HG03135 (cell line): ENCODE data around the gene RARA.

Source experiments
- ATAC-seq: cut with Tn5 transposase; IDR thresholded peaks from one replicate; pipeline ENCODE4 v1.9.1; 2021; ENCODE audit warnings: mild to moderate bottlenecking, moderate library complexity; ENCODE audit not compliant: unreplicated experiment

Gene RARA

DNA sequence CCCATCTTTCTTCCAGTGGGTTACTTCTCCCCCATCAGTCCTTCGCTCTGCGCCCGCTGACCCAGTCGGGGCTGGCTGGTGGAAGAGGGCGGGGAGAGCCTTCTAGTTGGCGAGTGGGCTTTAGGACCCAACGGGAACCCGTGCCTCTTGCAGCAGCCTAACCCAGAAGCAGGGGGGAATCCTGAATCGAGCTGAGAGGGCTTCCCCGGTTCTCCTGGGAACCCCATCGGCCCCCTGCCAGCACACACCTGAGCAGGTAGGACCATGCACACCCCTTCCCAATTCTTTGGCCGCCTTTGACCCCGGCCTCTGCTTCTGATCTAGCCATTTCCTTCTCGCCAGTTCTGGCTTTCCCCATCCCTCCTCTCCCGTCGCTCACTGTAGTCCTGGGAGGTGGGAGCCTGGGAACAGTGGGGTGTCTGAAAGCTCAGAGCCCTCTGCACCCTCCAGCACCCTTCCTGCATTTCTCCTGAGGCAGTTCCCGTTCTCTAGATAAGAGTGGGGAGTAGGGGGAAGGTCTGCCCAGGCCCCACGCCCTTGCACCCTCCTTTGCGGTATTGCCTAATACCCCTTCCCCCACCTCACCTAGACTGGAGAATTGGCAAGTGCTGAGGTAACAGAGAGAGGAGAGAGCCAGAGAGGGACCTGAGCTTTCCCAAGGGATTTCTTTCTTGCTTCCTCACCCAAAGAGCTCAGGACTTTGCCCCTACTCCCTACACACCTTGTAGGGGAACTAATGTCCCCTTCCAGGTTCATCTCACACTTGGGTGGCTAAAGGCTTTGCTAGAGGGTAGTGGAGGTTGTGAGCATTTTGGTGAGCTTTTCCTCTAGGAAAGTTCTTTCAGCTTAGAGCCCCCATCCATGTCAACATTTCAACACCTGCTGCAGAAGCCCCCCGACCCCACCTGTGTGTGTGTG lies at the start of gene RARA:
TSS of gene RARA (plus strand) at position 150 of the 918 bp plus-strand sequence. CDS start 22,039 bp downstream, outside the sequence.
- peak; percentile 47 for ATAC-seq

DNA sequence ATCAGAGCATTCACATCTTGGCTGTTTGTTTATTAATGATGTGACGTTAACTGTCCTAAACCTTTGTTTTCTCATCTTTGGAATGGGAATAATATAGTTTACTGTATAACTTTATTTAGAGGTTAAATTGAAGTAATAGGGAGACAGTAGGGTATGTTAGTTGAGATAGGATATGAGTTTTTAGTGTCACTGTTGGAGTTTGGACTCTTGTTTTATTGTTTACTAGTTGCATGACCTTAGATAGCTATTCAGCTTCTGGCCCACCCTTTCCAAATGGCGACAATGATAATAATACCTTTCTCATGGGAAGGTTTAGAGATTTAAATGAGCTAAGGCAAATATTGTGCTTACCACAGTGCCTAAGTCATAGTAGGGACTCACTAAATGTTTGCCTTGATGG lies 49.5 kb upstream of the RARA start:
- no peak for ATAC-seq

DNA sequence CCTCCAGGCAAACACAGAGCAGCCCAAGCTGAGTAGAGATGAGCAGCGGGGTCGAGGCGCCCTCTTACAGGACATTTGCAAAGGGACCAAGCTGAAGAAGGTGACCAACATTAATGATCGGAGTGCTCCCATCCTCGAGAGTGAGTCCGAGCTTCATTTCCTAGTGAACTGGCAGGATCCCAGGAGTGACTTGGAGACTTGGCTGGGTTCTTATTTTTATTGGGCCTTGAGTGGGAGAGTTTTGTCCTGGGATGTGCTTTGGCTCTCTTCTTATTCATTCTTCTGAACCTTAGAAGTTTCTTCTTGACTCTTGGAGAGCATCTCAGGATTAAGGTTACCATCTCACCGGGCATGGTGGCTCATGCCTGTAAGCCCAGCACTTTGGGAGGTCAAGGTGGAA lies 48.5 kb upstream of the RARA start:
- ATAC-seq: no peak

GRCh38 chr17:40264458-40265185 lies 44.4 kb upstream of the RARA start:
- no peak for ATAC-seq

GRCh38 chr17:40265337-40265736 lies 43.6 kb upstream of the RARA start:
- no peak for ATAC-seq

- ATAC-seq: no peak
Measured at GRCh38 chr17:40266882-40267281, 42.1 kb upstream of the RARA start.

- ATAC-seq: no peak
Measured at GRCh38 chr17:40268141-40268712, 40.8 kb upstream of the RARA start.

DNA sequence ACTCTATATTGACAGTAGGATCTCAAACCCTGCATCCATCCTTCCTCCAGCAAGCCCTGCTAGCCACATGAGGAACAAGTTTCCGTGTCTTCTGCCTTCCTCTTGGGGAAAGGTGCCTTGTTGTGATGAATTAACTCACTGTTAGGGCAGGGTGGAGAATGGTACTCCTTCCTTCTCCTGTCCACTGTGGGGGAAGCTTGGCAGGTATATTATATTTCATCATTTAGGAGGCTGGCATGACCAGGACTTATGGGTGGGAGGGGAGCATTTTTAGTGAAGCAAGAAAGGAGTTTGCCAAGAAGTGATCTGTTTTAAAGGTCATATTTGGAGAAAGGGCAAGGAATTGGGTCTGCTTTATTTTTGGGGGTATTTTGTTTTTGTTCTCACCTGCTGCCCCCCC lies 30.6 kb upstream of the RARA start:
- ATAC-seq: no peak

DNA sequence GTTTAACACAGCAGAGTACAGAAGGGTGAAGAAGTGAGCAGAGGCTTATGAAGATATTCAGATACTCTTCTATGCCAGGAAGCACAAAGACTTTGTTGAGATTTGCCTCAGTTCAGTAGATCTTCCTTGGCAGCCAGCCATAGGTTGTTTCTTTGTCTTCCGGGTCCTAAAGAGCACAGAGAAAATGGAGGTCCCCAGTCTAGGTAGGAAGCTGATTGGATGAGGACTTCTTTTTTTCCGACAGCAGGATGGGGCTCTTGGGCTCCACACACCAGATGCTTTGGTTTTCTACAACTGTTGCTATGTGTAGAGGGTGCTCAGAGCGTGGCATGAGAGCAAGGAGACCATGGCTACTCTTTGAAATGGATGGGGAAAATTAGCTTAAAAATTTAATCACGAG lies 29.6 kb upstream of the RARA start:
- no peak for ATAC-seq

DNA sequence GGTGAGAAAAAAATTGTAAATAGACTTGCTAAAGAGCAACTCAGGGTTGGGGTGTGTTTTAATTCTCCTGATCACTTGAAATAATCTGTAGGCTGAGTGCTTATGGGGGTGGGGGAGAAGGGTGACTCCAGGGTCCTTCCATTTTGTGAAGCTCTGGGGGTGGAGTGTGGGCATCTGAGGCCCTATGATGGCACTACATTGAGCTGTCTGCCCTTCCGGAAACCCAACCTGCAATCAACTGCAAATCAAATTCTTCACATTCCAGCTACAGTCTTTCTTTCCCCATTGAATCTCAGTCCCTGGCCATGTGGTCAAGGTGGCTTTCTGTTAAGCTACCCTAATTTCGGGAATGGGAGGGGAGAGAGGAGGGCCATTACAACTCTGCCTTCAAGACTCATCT lies 27.3 kb upstream of the RARA start:
- ATAC-seq: no peak

GRCh38 chr17:40283662-40284061 lies 25.3 kb upstream of the RARA start:
- ATAC-seq: no peak

DNA sequence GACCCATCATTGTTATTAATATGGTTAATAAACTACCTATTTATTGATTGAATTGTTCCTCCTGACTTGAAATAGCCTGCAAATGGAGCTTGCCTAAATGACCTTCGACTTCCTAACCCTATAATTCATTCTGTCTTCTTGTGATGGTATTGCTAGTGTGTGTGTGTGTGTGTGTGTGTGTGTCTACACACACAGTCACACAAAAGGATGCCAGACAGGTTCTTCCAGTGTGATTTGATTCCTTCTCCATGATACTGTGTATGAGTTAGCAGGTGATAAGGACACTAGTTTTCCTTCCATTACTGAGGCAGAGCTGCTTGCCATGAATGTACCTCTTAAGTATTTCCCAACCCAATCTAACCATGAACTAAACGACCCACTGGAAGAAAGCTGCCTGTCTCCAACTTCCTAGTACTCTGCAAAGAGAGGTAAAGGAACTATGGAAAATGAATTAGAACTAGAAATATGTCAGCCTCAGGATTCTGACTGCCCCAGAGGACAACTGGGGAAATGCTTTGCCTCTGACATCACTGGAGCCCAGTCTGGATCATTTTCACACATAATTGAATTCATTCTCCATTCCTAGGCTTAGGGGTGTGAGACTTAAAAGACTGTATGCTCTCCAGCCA lies 24.8 kb upstream of the RARA start:
- ATAC-seq: no peak

DNA sequence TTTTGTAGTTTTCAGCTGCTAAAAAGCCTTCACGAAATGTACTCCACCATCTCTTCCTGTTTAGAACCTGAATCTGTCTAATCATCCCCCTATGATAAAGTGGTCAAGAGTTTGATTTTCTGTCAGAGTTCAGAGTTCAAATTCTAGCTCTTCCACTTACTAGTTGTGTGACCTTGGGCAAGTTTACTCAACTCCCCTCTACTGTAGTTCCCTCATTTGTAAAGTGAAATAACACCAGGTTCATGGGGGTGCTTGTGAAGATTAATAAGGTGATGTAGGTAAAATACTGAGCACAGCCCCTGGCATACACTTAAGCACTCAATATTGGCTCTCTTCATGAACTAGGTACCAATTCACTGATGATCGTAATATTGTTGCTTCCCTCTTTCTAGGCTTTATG lies 22.5 kb upstream of the RARA start:
- ATAC-seq: no peak

GRCh38 chr17:40287159-40287493 lies 21.9 kb upstream of the RARA start:
- ATAC-seq: no peak

GRCh38 chr17:40287494-40288369 lies 21.2 kb upstream of the RARA start, which contains the start of gene CDC6:
Gene CDC6 (plus strand): TSS chr17:40287879. CDS start chr17:40289421, 1,542 bp downstream.
- ATAC-seq: peak; percentile 92

- no peak for ATAC-seq
Measured at GRCh38 chr17:40290629-40291280, 18.2 kb upstream of the RARA start.

- ATAC-seq: no peak
Measured at GRCh38 chr17:40291281-40291664, 17.7 kb upstream of the RARA start.

DNA sequence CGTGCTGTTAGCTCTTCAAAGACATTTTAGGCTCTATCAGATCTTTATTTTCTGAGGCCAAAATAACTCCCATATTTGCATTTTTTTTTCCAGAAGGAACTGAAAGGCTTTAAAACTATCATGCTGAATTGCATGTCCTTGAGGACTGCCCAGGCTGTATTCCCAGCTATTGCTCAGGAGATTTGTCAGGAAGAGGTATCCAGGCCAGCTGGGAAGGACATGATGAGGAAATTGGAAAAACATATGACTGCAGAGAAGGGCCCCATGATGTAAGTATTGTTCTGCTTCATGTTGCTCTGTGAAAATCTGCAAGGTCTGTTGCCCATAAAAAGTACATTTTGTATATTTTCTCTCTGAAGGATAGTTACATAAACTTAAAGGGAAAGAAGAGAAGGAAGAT lies 15.6 kb upstream of the RARA start:
- no peak for ATAC-seq

GRCh38 chr17:40295488-40296436 lies 13.2 kb upstream of the RARA start:
- no peak for ATAC-seq
